Fibroblast of pulmonary artery (primary cell): Measurements from ENCODE around the gene RGS21.

Source experiments
- DNase-seq: peaks from one replicate; pipeline ENCODE4 v3.0.0-alpha.2; 2010; ENCODE audit warnings: low read depth
- H3K4me3 ChIP-seq: replicated peaks from 2 replicates; pipeline ENCODE4 v1.5.1; 2011; ENCODE audit warnings: low read depth, mild to moderate bottlenecking, control low read depth, low read length, moderate library complexity
- TF ChIP-seq, protein P1 (sequence below): IDR thresholded peaks from 2 replicates; pipeline ENCODE4 v1.5.1; 2011; ENCODE audit warnings: mild to moderate bottlenecking, control low read depth, low read length, inconsistent platforms; ENCODE audit errors: missing control alignments

Gene RGS21

DNA sequence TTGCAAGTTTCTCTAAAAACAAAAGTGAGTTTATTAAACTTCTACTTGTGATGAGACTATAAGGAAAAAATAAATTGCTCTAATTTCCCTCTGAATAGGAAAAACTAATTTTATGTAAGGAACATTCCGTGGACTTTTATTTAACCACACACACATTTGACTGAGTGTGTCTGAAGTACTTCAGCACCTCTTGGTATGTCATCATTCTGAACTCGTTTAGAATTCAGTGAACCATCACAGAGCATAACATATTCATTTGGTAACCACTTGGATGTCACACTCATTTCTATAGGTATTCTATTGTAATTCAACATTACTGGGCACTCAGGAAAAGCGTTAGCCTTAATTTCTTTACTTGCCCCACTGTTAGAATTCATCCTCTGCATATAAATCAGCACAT lies 79.1 kb downstream of the RGS21 start:
- TF ChIP-seq, protein P1, sequence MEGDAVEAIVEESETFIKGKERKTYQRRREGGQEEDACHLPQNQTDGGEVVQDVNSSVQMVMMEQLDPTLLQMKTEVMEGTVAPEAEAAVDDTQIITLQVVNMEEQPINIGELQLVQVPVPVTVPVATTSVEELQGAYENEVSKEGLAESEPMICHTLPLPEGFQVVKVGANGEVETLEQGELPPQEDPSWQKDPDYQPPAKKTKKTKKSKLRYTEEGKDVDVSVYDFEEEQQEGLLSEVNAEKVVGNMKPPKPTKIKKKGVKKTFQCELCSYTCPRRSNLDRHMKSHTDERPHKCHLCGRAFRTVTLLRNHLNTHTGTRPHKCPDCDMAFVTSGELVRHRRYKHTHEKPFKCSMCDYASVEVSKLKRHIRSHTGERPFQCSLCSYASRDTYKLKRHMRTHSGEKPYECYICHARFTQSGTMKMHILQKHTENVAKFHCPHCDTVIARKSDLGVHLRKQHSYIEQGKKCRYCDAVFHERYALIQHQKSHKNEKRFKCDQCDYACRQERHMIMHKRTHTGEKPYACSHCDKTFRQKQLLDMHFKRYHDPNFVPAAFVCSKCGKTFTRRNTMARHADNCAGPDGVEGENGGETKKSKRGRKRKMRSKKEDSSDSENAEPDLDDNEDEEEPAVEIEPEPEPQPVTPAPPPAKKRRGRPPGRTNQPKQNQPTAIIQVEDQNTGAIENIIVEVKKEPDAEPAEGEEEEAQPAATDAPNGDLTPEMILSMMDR, result no peak
- H3K4me3 ChIP-seq, result no peak overlapping the region
- DNase-seq, result no peak

DNA sequence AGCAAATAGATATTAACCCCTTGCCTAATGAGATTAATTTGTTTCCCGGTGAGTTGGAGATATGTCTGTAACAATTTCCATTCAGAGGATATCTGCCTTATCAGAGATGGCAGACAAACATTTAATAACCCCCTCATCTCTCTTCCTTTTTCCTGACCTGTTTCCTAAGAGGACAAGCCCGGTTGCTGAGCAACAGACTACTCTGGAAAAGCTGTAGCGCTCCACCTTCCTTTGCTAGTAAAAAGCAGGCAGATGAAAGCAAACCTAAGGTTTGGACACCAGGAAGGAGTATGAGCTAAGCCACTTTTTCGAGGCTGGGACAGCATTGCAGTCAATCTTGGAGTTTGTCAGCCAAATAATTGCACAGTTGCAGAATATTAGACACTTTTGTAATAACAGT lies 82.4 kb downstream of the RGS21 start:
- TF ChIP-seq, protein P1, result no peak
- H3K4me3 ChIP-seq, result no peak overlapping the region
- DNase-seq, result peak; percentile 6

DNA sequence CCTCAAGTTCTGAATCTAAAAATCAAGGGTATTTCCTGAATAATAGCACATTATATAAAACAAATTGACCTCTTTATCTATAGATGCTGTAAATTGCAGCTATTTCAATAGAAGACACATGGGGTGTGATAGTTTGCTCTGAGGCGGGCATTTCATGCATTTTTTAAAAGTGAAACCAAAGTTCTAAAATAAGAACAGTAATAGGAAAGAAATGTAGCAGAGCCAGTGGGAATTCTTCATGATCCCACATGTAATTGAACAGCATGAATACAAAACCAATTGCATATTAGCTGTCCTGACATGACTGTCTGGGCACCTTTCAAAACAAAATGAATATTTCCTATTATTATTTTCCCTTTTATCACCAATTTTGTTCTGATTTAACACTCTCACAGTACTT lies 85.0 kb downstream of the RGS21 start:
- TF ChIP-seq, protein P1, result no peak
- peak; percentile 13 for DNase-seq
- no peak overlapping the region for H3K4me3 ChIP-seq

DNA sequence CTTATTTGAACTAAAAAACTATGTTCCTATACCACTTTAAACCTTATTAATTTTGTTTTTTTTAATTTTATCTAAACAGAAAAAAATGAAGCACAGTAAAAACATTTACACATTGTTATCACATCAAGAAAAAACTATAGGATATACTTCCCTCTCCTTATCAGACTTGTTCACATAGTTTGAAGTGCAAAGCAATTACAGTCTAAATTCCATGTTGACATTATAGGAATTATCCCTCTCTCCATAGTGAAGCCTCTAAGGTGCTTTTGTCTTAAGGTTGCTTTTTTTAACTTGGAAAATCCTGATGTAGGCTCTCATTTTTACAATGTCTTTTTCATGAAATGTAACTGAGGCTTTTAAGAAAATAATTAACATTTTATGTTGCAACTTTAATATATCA lies 85.8 kb downstream of the RGS21 start:
- DNase-seq, result no peak
- TF ChIP-seq, protein P1, result no peak
- H3K4me3 ChIP-seq, result no peak overlapping the region

DNA sequence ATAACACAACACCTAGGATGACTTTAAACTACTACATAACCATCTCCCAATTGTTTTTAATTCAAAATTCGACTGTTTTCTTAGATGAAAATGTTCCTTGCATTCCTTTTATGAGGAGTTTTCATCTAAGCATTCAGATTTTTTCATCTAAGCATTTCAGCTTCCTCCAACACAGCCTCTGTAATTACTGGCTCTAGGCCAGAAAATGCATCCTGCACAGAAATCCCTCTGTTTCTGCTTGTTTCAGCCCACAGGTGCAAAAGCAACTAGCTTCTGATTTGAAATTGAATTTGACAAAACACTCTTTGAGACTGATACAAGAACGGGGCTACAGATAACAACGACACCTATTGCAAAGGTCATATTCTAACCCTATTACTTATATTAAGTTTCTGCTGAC lies 90.4 kb downstream of the RGS21 start:
- TF ChIP-seq, protein P1, result no peak
- no peak for DNase-seq
- H3K4me3 ChIP-seq, result no peak overlapping the region
